Measurements from ENCODE around the gene SHISA5. TPM values are rescaled to one million over a fixed set of nuclear protein-coding genes. Genes with fewer than 3 reads are reported as not detected.

The SHISA5 gene
- total and polyA plus RNA-seq, 2 experiments from 2014 or later: 146 to 166 TPM

DNA sequence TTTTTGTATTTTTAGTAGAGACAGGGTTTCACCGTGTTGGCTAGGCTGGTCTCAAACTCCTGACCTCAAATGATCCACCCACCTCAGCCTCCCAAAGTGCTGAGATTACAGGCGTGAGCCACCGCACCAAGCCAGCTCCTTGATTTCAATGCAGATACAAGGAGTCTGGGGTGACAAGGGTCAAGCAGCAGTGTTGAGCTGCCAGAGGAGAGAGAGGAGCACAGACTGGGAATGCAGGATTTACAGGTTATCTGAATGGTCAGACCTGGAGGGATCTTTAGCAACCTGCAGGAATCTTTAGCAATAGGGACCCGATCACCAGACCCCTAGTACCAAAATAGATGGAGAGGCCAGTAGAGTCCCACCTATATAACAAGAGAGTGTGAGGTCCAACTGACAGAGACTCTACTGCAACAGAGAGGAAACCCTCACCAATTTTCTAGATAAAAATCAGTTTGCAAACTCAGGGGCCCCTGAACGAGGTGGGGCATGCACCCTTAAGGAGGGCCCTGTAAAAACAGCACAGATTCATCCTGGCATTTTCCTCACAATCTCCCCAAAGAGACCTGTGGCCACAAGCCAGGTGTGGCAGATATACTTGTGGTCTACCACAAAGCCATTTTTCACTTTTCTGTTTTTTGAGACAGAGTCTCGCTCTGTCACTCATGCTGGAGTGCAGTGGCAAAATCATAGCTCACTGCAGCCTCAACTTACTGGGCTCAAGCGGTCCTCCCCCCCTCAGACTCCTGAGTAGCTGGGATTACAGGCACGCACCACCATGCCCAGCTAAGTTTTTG is 10.7 kb upstream of the SHISA5 start:
- H3K9me2 ChIP-seq (ENCODE audit: insufficient read depth): no peaks in the 10 kb centered on the region
- no peaks in the 10 kb centered on the region for H3F3A ChIP-seq (replicated peaks; ENCODE audit: low read depth)
- Mint-ChIP-seq H3K9me3 (no peaks in the 10 kb centered on the region), H3K27ac (no peak overlapping the region), H3K36me3 (ENCODE audit: low read depth) (no peaks in the 10 kb centered on the region; the same call in 2 of the 3 replicates), H3K4me3 (no peak overlapping the region), H3K27me3 (ENCODE audit: insufficient read depth, low read depth, poor library complexity) (peaks cover 2% of the 10 kb centered on the region), H3K4me1 (peaks cover 2% of the 10 kb centered on the region)
- H3K4me2 ChIP-seq: no peak overlapping the region
- no peak for TF ChIP-seq JUNB (IDR thresholded peaks at IDR 0.05; ENCODE audit: unreplicated experiment)
- no peak for TF ChIP-seq CREB1 (CRISPR knock-in tag; IDR thresholded peaks at IDR 0.05; ENCODE audit: low read depth)
- TF ChIP-seq EZH2phosphoT487 (IDR thresholded peaks at IDR 0.05; ENCODE audit: unreplicated experiment): no peak
- no peak for TF ChIP-seq ZNF331 (CRISPR knock-in tag; IDR thresholded peaks at IDR 0.05; ENCODE audit: low read depth)
- TF ChIP-seq POLR2AphosphoS5 (IDR thresholded peaks at IDR 0.05; ENCODE audit: low read depth): no peak
- TF ChIP-seq, protein P1, sequence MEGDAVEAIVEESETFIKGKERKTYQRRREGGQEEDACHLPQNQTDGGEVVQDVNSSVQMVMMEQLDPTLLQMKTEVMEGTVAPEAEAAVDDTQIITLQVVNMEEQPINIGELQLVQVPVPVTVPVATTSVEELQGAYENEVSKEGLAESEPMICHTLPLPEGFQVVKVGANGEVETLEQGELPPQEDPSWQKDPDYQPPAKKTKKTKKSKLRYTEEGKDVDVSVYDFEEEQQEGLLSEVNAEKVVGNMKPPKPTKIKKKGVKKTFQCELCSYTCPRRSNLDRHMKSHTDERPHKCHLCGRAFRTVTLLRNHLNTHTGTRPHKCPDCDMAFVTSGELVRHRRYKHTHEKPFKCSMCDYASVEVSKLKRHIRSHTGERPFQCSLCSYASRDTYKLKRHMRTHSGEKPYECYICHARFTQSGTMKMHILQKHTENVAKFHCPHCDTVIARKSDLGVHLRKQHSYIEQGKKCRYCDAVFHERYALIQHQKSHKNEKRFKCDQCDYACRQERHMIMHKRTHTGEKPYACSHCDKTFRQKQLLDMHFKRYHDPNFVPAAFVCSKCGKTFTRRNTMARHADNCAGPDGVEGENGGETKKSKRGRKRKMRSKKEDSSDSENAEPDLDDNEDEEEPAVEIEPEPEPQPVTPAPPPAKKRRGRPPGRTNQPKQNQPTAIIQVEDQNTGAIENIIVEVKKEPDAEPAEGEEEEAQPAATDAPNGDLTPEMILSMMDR (conservative IDR thresholded peaks at IDR 0.05; ENCODE audit: low read depth in 2 of 2): no peak
- peaks cover 8% of the 10 kb centered on the region for H3K4me1 ChIP-seq (ENCODE audit: insufficient read depth)
- H4K20me1 ChIP-seq (replicated peaks; ENCODE audit: insufficient read depth): no peaks in the 10 kb centered on the region
- no peak for DNase-seq (ENCODE audit: low spot score)
- H2AFZ ChIP-seq: no peak overlapping the region
- no peaks in the 10 kb centered on the region for H3K27me3 ChIP-seq (ENCODE audit: insufficient read depth)
- H3K79me2 ChIP-seq (replicated peaks; ENCODE audit: insufficient read depth): no peaks in the 10 kb centered on the region
- H3K36me3 ChIP-seq (ENCODE audit: insufficient read depth): no peaks in the 10 kb centered on the region
- H3K27ac ChIP-seq (ENCODE audit: low read depth): no peak overlapping the region
- H3K4me3 ChIP-seq: no peak overlapping the region
- ATAC-seq: no peak

DNA sequence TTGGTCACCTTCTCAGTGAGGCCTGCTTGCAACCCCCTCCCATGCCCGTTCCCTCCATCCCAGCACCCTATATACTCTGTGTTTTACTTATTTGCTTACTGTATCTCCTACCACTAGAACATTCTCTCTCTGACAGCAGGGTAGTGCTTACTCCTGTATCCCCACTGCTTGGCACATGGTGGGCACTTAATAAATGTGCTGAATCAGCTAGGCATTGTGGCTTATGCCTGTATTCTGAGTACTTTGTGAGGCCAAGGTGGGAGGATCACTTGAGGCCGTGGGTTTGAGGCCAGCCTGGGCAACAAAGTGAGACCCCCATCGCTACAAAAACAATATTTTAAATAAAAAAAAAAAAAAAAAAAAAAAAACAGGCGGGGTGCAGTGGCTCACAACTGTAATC is 7.6 kb upstream of the SHISA5 start:
- Histone ChIP-seq H3K27me3 (ENCODE audit: insufficient read depth) (no peaks in the 10 kb centered on the region), H3F3A (replicated peaks; ENCODE audit: low read depth) (no peaks in the 10 kb centered on the region), H3K79me2 (replicated peaks; ENCODE audit: insufficient read depth) (no peaks in the 10 kb centered on the region), H3K9me2 (ENCODE audit: insufficient read depth) (no peaks in the 10 kb centered on the region), H3K4me1 (ENCODE audit: insufficient read depth) (peaks cover 22% of the 10 kb centered on the region), H3K36me3 (ENCODE audit: insufficient read depth) (no peaks in the 10 kb centered on the region), H3K4me3 (no peak overlapping the region), H4K20me1 (replicated peaks; ENCODE audit: insufficient read depth) (no peaks in the 10 kb centered on the region), H3K27ac (ENCODE audit: low read depth) (no peak overlapping the region), H3K4me2 (no peak overlapping the region), H2AFZ (no peak overlapping the region)
- Mint-ChIP-seq H3K36me3 (ENCODE audit: low read depth) (no peaks in the 10 kb centered on the region), H3K27me3 (ENCODE audit: insufficient read depth, low read depth, poor library complexity) (peaks cover 6% of the 10 kb centered on the region), H3K4me3 (no peak overlapping the region), H3K4me1 (peaks cover 18% of the 10 kb centered on the region), H3K9me3 (no peaks in the 10 kb centered on the region), H3K27ac (no peak overlapping the region)
- ATAC-seq (no peak), DNase-seq (ENCODE audit: low spot score) (no peak)
- TF ChIP-seq ZNF114 (CRISPR knock-in tag; IDR thresholded peaks at IDR 0.05) (no peak), NANOG (IDR thresholded peaks at IDR 0.05; ENCODE audit: borderline replicate concordance) (no peak), STAT1 (IDR thresholded peaks at IDR 0.05; ENCODE audit: unreplicated experiment) (no peak), ZNF331 (CRISPR knock-in tag; IDR thresholded peaks at IDR 0.05; ENCODE audit: low read depth) (no peak), POLR2AphosphoS5 (IDR thresholded peaks at IDR 0.05; ENCODE audit: low read depth) (no peak), EZH2 (IDR thresholded peaks at IDR 0.05; ENCODE audit: low read depth, unreplicated experiment) (no peak)
- TF ChIP-seq, protein P2, sequence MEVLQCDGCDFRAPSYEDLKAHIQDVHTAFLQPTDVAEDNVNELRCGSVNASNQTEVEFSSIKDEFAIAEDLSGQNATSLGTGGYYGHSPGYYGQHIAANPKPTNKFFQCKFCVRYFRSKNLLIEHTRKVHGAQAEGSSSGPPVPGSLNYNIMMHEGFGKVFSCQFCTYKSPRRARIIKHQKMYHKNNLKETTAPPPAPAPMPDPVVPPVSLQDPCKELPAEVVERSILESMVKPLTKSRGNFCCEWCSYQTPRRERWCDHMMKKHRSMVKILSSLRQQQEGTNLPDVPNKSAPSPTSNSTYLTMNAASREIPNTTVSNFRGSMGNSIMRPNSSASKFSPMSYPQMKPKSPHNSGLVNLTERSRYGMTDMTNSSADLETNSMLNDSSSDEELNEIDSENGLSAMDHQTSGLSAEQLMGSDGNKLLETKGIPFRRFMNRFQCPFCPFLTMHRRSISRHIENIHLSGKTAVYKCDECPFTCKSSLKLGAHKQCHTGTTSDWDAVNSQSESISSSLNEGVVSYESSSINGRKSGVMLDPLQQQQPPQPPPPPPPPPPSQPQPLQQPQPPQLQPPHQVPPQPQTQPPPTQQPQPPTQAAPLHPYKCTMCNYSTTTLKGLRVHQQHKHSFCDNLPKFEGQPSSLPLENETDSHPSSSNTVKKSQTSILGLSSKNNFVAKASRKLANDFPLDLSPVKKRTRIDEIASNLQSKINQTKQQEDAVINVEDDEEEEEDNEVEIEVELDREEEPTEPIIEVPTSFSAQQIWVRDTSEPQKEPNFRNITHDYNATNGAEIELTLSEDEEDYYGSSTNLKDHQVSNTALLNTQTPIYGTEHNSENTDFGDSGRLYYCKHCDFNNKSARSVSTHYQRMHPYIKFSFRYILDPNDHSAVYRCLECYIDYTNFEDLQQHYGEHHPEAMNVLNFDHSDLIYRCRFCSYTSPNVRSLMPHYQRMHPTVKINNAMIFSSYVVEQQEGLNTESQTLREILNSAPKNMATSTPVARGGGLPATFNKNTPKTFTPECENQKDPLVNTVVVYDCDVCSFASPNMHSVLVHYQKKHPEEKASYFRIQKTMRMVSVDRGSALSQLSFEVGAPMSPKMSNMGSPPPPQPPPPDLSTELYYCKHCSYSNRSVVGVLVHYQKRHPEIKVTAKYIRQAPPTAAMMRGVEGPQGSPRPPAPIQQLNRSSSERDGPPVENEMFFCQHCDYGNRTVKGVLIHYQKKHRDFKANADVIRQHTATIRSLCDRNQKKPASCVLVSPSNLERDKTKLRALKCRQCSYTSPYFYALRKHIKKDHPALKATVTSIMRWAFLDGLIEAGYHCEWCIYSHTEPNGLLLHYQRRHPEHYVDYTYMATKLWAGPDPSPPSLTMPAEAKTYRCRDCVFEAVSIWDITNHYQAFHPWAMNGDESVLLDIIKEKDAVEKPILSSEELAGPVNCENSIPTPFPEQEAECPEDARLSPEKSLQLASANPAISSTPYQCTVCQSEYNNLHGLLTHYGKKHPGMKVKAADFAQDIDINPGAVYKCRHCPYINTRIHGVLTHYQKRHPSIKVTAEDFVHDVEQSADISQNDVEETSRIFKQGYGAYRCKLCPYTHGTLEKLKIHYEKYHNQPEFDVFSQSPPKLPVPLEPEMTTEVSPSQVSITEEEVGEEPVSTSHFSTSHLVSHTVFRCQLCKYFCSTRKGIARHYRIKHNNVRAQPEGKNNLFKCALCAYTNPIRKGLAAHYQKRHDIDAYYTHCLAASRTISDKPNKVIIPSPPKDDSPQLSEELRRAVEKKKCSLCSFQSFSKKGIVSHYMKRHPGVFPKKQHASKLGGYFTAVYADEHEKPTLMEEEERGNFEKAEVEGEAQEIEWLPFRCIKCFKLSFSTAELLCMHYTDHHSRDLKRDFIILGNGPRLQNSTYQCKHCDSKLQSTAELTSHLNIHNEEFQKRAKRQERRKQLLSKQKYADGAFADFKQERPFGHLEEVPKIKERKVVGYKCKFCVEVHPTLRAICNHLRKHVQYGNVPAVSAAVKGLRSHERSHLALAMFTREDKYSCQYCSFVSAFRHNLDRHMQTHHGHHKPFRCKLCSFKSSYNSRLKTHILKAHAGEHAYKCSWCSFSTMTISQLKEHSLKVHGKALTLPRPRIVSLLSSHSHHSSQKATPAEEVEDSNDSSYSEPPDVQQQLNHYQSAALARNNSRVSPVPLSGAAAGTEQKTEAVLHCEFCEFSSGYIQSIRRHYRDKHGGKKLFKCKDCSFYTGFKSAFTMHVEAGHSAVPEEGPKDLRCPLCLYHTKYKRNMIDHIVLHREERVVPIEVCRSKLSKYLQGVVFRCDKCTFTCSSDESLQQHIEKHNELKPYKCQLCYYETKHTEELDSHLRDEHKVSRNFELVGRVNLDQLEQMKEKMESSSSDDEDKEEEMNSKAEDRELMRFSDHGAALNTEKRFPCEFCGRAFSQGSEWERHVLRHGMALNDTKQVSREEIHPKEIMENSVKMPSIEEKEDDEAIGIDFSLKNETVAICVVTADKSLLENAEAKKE (CRISPR knock-in tag; IDR thresholded peaks at IDR 0.05): no peak
- TF ChIP-seq, protein P1 (conservative IDR thresholded peaks at IDR 0.05; ENCODE audit: low read depth in 2 of 2): no peak

All from GM23338 (cell line).